Transverse colon (tissue), 4 donors: ENCODE measurements around the gene DCTN2.

Experiments
- CTCF ChIP-seq, 5 experiments: fragments of 200-600 bp in 3 of 5; fragments of 450-650 bp in 2 of 5; sonication (generic) in 3 of 5; IDR thresholded peaks; 1 replicate in 2 of 5; 2 replicates in 3 of 5; pipeline ENCODE4 v1.5.1; 2016 to 2017; ENCODE audit warnings: antibody characterized with exemption in 5 of 5, inconsistent platforms in 3 of 5, mild to moderate bottlenecking in 2 of 5, moderate library complexity in 1 of 5
- EP300 ChIP-seq: sonication (generic); formaldehyde crosslinking; IDR thresholded peaks from one replicate; pipeline ENCODE4 v1.6.1; 2017; ENCODE audit warnings: antibody characterized with exemption, low read depth
- POLR2A ChIP-seq: fragments of 450-650 bp; IDR thresholded peaks from one replicate; pipeline ENCODE4 v1.6.1; 2016; ENCODE audit warnings: antibody characterized with exemption, mild to moderate bottlenecking, moderate library complexity
- POLR2AphosphoS5 ChIP-seq, 3 donors: sonication (generic); formaldehyde crosslinking; IDR thresholded peaks; one replicate each; pipeline ENCODE4 v1.6.1; 2016; ENCODE audit warnings: antibody characterized with exemption in 3 of 3

- TF ChIP-seq POLR2A: no peak
- no peak for TF ChIP-seq CTCF (IDR thresholded peaks at IDR 0.05)
- no peak for TF ChIP-seq EP300
- TF ChIP-seq POLR2AphosphoS5 (IDR thresholded peaks at IDR 0.05): no peak
Observed at GRCh38 chr12:57535764-57536596, 11.0 kb downstream of the DCTN2 start.
